ENCODE measurements around the gene CADPS.

The CADPS gene

DNA sequence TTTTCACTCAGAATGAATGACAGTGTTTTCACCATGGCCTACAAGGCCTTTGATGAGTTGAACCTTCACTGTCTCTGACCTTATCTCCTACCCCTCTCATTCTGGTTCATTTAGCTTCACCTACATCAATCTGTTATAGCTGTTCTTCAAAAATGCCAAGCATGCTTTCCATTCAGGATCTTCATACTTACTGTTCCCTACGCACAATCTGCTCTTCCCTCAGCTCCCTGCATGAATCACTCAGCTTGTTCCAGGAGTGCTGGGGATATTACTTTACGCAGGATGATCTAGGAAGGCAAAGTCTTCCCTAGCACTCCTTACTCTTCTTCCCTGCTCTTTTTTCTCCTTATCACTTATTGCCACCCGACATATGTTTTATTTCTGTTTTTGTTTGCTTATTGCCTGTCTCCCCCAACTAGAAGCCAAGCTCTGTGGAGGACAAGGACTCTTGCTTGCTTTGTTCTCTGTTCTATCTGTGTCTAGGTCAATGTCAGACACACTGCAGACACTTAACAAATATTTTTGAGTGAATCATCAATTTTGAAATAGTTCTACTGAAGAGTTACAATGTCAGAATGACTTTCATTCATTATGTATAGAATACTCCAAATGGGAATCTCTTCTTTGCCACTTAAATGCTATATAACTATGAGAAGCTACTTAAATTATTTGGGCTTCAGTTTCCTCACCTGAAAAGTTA is 263.5 kb downstream of the CADPS start:
- Histone ChIP-seq H3K4me1 (ENCODE audit: insufficient read depth, insufficient read length) (no peaks in the 10 kb centered on the region), H3K27me3 (ENCODE audit: insufficient read depth, insufficient read length) (no peaks in the 10 kb centered on the region), H3K9ac (ENCODE audit: insufficient read length, low read depth) (no peak overlapping the region), H3K4me3 (ENCODE audit: insufficient read length, low read depth) (no peak overlapping the region), H3K36me3 (ENCODE audit: insufficient read depth, insufficient read length, low read length) (no peaks in the 10 kb centered on the region), H3K9me3 (ENCODE audit: insufficient read depth, low read length) (peaks cover 2% of the 10 kb centered on the region)
- TF ChIP-seq YY1 (IDR thresholded peaks at IDR 0.05; ENCODE audit: insufficient read depth, insufficient read length) (no peak), ZNF274 (IDR thresholded peaks at IDR 0.05; ENCODE audit: low read depth, low read length) (no peak), SUZ12 (IDR thresholded peaks at IDR 0.05; ENCODE audit: extremely low read depth, insufficient read depth, insufficient read length) (no peak)
- DNase-seq (ENCODE audit: low read depth, low spot score), result no peak

DNA sequence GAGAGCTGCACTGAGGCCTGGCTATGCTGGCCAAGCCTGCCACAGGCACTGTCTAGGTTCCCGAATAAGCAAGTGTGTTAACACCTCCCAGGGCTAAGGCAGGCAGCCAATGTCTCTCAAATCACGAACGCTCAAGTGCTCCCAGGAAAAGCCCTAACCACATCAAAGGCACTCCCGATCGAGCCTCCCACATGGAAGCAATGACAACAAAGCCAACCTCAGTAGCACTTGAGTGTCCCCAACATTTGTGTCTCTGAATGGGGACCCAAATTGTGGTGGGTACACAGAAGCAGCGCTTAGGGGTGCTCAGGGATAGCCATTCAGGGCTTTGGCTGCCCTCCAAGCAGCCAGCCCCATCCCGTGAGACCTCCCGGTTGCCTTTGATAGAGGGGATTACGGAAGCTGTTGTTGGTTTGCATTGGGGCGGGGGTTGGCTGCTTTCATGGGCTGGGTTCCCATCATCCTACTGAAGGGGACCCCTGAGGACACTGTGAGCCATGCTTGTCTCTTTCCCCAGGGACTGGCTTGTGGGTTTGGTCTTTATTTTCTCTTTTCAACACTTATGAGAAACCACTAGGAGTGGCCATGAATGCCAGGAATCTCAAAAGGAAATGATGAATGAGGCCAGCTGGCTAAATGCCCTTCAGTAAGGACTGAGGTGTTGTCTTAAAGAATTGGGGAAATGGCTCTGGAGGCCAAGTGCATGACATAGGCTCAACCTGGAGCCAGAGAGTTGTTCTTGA is 267.8 kb downstream of the CADPS start:
- TF ChIP-seq YY1 (IDR thresholded peaks at IDR 0.05; ENCODE audit: insufficient read depth, insufficient read length) (no peak), SUZ12 (IDR thresholded peaks at IDR 0.05; ENCODE audit: extremely low read depth, insufficient read depth, insufficient read length) (no peak), ZNF274 (IDR thresholded peaks at IDR 0.05; ENCODE audit: low read depth, low read length) (no peak)
- Histone ChIP-seq H3K27me3 (ENCODE audit: insufficient read depth, insufficient read length) (no peaks in the 10 kb centered on the region), H3K36me3 (ENCODE audit: insufficient read depth, insufficient read length, low read length) (no peaks in the 10 kb centered on the region), H3K4me1 (ENCODE audit: insufficient read depth, insufficient read length) (peaks cover 5% of the 10 kb centered on the region), H3K9ac (ENCODE audit: insufficient read length, low read depth) (no peak overlapping the region), H3K9me3 (ENCODE audit: insufficient read depth, low read length) (peaks cover 4% of the 10 kb centered on the region), H3K4me3 (ENCODE audit: insufficient read length, low read depth) (no peak overlapping the region)
- DNase-seq (ENCODE audit: low read depth, low spot score), result no peak

DNA sequence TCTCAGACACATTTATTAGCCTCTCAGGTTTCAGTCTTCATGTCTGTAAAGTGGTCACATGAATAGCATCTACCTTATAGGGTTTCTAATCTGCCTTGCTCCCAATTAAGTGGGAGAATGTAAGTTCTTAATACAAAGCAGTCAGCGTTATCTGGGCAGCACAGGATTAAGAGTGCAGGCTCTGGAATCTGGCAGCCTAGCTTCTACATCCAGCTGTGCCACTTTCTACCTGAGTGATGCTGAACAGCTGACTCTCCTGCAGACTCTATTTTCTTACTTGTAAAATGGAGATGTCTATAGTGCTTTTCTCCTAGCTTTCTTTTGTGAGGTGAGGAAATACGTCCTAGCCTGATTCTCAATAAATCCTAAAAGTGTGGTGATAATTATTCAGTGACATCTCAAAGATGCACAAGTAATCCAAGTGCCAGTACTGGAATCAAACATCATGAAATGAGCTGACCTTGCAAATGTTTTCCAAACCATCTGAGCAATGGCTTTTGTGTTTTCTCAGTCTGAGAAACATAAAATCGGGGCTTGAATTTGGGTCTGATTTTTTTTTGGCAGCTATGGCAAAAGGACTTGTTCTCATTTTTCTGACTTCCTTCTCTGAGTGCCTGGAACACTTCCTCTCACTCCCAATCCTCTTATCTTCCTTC is 269.7 kb downstream of the CADPS start:
- no peaks in the 10 kb centered on the region for H3K27me3 ChIP-seq (ENCODE audit: insufficient read depth, insufficient read length)
- no peaks in the 10 kb centered on the region for H3K36me3 ChIP-seq (ENCODE audit: insufficient read depth, insufficient read length, low read length)
- TF ChIP-seq YY1 (IDR thresholded peaks at IDR 0.05; ENCODE audit: insufficient read depth, insufficient read length), result no peak
- TF ChIP-seq SUZ12 (IDR thresholded peaks at IDR 0.05; ENCODE audit: extremely low read depth, insufficient read depth, insufficient read length), result no peak
- DNase-seq (ENCODE audit: low read depth, low spot score), result no peak
- H3K9me3 ChIP-seq (ENCODE audit: insufficient read depth, low read length), result peaks cover 4% of the 10 kb centered on the region
- peaks cover 6% of the 10 kb centered on the region for H3K4me1 ChIP-seq (ENCODE audit: insufficient read depth, insufficient read length)
- H3K4me3 ChIP-seq (ENCODE audit: insufficient read length, low read depth), result no peak overlapping the region
- no peak overlapping the region for H3K9ac ChIP-seq (ENCODE audit: insufficient read length, low read depth)

DNA sequence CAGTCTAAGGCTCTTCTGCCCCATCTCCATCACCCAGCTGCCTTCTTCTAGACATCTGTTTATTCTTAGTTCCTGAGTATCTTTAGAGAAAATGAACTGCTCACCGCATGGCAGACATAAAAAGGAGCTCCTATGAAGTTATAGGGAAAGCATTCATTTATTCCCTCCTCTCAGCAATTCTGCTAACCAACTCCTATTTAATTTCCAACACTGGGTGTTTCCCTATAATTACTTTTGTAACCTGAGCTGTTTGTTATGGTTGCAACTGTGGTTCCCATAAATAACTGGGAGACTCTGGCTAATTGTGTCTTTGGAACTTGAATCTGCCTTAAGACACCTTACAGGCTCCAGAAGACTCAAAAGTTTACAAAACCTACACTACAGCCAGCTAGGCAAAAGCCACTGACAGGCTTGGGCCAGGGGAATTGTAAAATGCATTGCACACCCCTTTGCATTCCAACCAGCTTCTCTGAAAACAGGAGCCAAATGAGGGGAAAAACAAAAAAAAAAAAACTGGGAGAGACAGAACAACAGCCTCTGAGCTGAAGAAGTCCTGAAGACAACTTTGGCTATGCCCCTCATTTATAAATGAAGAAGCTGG is 270.4 kb downstream of the CADPS start:
- no peak for TF ChIP-seq SUZ12 (IDR thresholded peaks at IDR 0.05; ENCODE audit: extremely low read depth, insufficient read depth, insufficient read length)
- TF ChIP-seq ZNF274 (IDR thresholded peaks at IDR 0.05; ENCODE audit: low read depth, low read length), result no peak
- no peak for TF ChIP-seq YY1 (IDR thresholded peaks at IDR 0.05; ENCODE audit: insufficient read depth, insufficient read length)

DNA sequence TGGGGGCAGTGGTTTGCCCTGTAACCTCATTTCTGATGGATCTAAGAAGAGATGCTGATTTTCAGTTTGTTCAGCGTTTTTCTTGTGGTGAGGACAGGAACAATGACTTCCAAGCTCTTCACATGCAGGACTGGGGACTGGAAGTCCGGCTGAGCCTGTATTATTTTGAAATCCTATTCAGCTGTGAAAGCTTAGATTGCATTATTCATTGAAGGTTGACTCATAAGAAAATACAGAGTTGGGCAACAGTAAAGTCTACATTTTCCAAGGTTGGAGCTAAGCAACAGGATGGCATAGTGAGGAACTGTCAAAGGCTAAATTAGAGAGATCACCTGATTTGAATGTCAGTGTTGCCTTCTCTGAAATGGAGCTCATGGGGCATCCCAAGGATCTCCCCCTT is 270.9 kb downstream of the CADPS start:
- Histone ChIP-seq H3K4me3 (ENCODE audit: insufficient read length, low read depth) (no peak overlapping the region), H3K4me1 (ENCODE audit: insufficient read depth, insufficient read length) (peaks cover 6% of the 10 kb centered on the region), H3K9ac (ENCODE audit: insufficient read length, low read depth) (no peak overlapping the region), H3K9me3 (ENCODE audit: insufficient read depth, low read length) (peaks cover 4% of the 10 kb centered on the region), H3K27me3 (ENCODE audit: insufficient read depth, insufficient read length) (no peaks in the 10 kb centered on the region), H3K36me3 (ENCODE audit: insufficient read depth, insufficient read length, low read length) (no peaks in the 10 kb centered on the region)
- DNase-seq (ENCODE audit: low read depth, low spot score), result no peak
- TF ChIP-seq SUZ12 (IDR thresholded peaks at IDR 0.05; ENCODE audit: extremely low read depth, insufficient read depth, insufficient read length) (no peak), ZNF274 (IDR thresholded peaks at IDR 0.05; ENCODE audit: low read depth, low read length) (no peak), YY1 (IDR thresholded peaks at IDR 0.05; ENCODE audit: insufficient read depth, insufficient read length) (no peak)

More for the DNA sequence above, 270.4 kb downstream of the CADPS start:
- H3K9me3 ChIP-seq (ENCODE audit: insufficient read depth, low read length), result peaks cover 4% of the 10 kb centered on the region
- no peaks in the 10 kb centered on the region for H3K36me3 ChIP-seq (ENCODE audit: insufficient read depth, insufficient read length, low read length)
- no peak overlapping the region for H3K9ac ChIP-seq (ENCODE audit: insufficient read length, low read depth)
- H3K4me3 ChIP-seq (ENCODE audit: insufficient read length, low read depth), result no peak overlapping the region
- DNase-seq (ENCODE audit: low read depth, low spot score), result no peak
- peaks cover 6% of the 10 kb centered on the region for H3K4me1 ChIP-seq (ENCODE audit: insufficient read depth, insufficient read length)
- H3K27me3 ChIP-seq (ENCODE audit: insufficient read depth, insufficient read length), result no peaks in the 10 kb centered on the region

DNA sequence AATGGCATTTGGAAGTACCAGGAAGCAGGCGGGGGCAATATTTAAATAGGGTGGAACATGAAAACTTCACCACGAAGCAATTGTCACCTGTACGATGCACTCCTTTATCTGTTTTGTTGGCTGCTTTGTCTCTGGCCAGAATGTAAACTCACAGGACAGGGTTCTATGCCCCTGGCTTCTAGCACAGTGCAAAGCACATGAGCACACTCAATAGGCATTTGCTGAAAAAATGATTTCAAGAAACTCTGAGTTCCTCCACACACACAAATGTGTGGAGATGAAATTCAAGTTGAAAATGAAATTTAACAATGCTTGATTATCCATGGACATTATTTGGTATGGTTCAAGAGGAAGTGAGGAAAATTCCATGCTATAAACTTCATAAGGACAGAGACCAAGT is 272.2 kb downstream of the CADPS start:
- no peaks in the 10 kb centered on the region for H3K27me3 ChIP-seq (ENCODE audit: insufficient read depth, insufficient read length)
- no peak overlapping the region for H3K4me3 ChIP-seq (ENCODE audit: insufficient read length, low read depth)
- peaks cover 4% of the 10 kb centered on the region for H3K9me3 ChIP-seq (ENCODE audit: insufficient read depth, low read length)
- peaks cover 6% of the 10 kb centered on the region for H3K4me1 ChIP-seq (ENCODE audit: insufficient read depth, insufficient read length)
- no peak overlapping the region for H3K9ac ChIP-seq (ENCODE audit: insufficient read length, low read depth)
- H3K36me3 ChIP-seq (ENCODE audit: insufficient read depth, insufficient read length, low read length), result no peaks in the 10 kb centered on the region
- TF ChIP-seq YY1 (IDR thresholded peaks at IDR 0.05; ENCODE audit: insufficient read depth, insufficient read length) (no peak), ZNF274 (IDR thresholded peaks at IDR 0.05; ENCODE audit: low read depth, low read length) (no peak), SUZ12 (IDR thresholded peaks at IDR 0.05; ENCODE audit: extremely low read depth, insufficient read depth, insufficient read length) (no peak)
- no peak for DNase-seq (ENCODE audit: low read depth, low spot score)
